Esophagus muscularis mucosa (tissue), 4 donors: ENCODE data around the gene USHBP1. TPM values are rescaled to one million over a fixed set of nuclear protein-coding genes. Genes with fewer than 3 reads are reported as not detected.

Experiments
- DNase-seq: peaks from one replicate; pipeline ENCODE4 v3.0.0-alpha.2; 2017; ENCODE audit errors: extremely low spot score
- H3K27ac ChIP-seq, 4 donors: fragments of 200-600 bp; sonication (generic); replicated peaks in 1 of 4; 1 replicate in 3 of 4; 2 replicates in 1 of 4; pipeline ENCODE4 v1.5.1; 2016 to 2019; ENCODE audit warnings: mild to moderate bottlenecking in 1 of 4
- H3K27me3 ChIP-seq, 4 donors: fragments of 200-600 bp; sonication (generic); one replicate each; pipeline versions ENCODE4 v1.5.1 to v1.6.0; 2016 to 2019
- H3K36me3 ChIP-seq, 4 donors: fragments of 200-600 bp; sonication (generic); one replicate each; pipeline ENCODE4 v1.5.1; 2016 to 2019
- H3K4me1 ChIP-seq, 4 donors: fragments of 200-600 bp; sonication (generic); one replicate each; pipeline ENCODE4 v1.5.1; 2016 to 2019
- H3K4me3 ChIP-seq, 4 donors: fragments of 200-600 bp; sonication (generic); 1 replicate in 2 of 4; 2 replicates in 2 of 4; pipeline ENCODE4 v1.5.1; 2016 to 2019; ENCODE audit warnings: mild to moderate bottlenecking in 4 of 4, moderate library complexity in 1 of 4
- H3K9me3 ChIP-seq, 4 donors: fragments of 200-600 bp; sonication (generic); 1 replicate in 3 of 4; 2 replicates in 1 of 4; pipeline ENCODE4 v1.5.1; 2016 to 2019
- EP300 ChIP-seq: sonication (generic); formaldehyde crosslinking; IDR thresholded peaks from one replicate; pipeline ENCODE4 v1.6.1; 2017; ENCODE audit warnings: antibody characterized with exemption
- POLR2A ChIP-seq: fragments of 450-650 bp; IDR thresholded peaks from one replicate; pipeline ENCODE4 v1.6.1; 2017; ENCODE audit warnings: antibody characterized with exemption, moderate library complexity, mild to moderate bottlenecking, low read depth
- POLR2AphosphoS5 ChIP-seq, 2 donors: sonication (generic); formaldehyde crosslinking; IDR thresholded peaks; one replicate each; pipeline ENCODE4 v1.6.1; 2017; ENCODE audit warnings: antibody characterized with exemption in 2 of 2
- WGBS: methylation state at CpG from one replicate; pipeline ENCODE4 v1.1.5; 2018; 5-methylcytosine and 5-hydroxymethylcytosine counted together
- intact Hi-C: fragments of 100-400 bp; cut with DNase I; formaldehyde crosslinking; loops from one replicate; pipeline ENCODE4 v1.15.1; 2023
- total RNA-seq, 4 donors: library from RNA; depleted of rRNA; stranded (reverse); fragments of >200 nt; gene quantifications; one replicate each; pipeline versions ENCODE4 v1.1.0 to v1.2.1, GENCODE V29; 2016
- TF ChIP-seq, protein P1 (sequence below), 3 experiments: fragments of 200-600 bp in 2 of 3; fragments of 450-650 bp in 1 of 3; sonication (generic) in 2 of 3; IDR thresholded peaks; one replicate each; pipeline ENCODE4 v1.5.1; 2017 to 2019; ENCODE audit warnings: antibody characterized with exemption in 3 of 3, mild to moderate bottlenecking in 2 of 3, moderate library complexity in 1 of 3

Gene USHBP1
- total RNA-seq, 4 donors from 2014 or later, result 2.2 to 12.0 (median 6.3) TPM

DNA sequence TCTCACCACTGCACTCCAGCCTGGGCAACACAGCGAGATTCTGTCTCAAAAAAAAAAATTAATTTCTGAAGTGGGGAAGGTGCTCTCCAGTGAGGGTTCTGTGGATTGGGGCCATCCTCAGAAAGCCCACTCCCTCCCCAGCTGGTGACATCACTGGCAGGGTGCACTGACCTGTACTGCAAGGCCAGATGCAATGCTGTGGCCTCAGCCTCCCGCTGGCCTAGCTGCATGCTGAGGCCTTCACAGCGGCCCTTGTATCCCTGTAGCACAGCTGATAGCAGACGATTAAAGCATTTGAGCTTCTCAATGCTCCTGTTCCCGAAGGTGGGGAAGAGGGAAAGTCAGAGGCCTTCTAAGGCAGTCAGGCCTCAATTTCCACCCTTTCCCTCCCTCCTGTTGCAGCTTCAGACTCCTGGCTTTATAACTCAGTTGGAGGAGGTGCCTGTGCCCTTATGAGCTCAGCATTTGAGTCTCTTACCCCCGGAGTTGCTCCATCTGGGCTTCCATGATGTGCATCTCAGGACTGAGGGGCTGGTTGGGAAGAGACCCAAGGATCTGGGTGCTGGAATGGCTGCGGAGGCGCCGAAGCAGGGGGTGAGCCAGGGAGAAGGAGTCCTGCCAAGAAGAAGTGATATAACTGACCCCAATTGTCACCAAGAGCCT lies 5.3 kb downstream of the USHBP1 start:
- Histone ChIP-seq H3K27ac (no peak overlapping the region), H3K27me3 (no peaks in the 10 kb centered on the region)
- 97% methylated on average over 8 of the region's 9 CpGs for WGBS

DNA sequence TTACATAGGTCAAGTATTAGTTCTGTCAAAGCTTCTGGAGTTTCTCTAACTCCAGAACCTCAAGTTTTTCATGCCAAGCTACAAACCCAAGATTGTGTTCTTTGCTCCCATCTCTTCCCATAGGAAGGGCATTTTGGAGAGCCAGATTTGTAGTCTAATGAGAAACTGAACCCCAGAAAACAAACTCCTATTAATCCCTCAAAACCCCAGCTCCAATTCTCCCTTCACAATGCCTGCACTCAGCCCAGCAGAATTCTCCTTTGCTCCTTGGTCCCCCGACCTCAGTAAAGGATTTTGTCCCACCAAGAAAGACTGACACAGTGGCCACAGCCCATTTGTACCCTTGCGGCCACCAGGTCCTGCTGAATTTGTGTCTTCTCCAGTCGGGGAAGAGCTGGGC lies 8.4 kb downstream of the USHBP1 start:
- Histone ChIP-seq H3K36me3 (peaks cover 0 to 61% (median 5%) of the 10 kb centered on the region in 4 donors), H3K27ac (no peak overlapping the region), H3K9me3 (peaks cover 0 to 10% (median 2%) of the 10 kb centered on the region in 4 donors), H3K4me1 (no peaks in the 10 kb centered on the region), H3K27me3 (no peaks in the 10 kb centered on the region), H3K4me3 (no peak overlapping the region)
- no peak for DNase-seq
- WGBS, result 76% methylated on average over 3 of the region's 3 CpGs
- intact Hi-C loops, result no loop called here
- TF ChIP-seq POLR2A, result no peak
- TF ChIP-seq, protein P1, sequence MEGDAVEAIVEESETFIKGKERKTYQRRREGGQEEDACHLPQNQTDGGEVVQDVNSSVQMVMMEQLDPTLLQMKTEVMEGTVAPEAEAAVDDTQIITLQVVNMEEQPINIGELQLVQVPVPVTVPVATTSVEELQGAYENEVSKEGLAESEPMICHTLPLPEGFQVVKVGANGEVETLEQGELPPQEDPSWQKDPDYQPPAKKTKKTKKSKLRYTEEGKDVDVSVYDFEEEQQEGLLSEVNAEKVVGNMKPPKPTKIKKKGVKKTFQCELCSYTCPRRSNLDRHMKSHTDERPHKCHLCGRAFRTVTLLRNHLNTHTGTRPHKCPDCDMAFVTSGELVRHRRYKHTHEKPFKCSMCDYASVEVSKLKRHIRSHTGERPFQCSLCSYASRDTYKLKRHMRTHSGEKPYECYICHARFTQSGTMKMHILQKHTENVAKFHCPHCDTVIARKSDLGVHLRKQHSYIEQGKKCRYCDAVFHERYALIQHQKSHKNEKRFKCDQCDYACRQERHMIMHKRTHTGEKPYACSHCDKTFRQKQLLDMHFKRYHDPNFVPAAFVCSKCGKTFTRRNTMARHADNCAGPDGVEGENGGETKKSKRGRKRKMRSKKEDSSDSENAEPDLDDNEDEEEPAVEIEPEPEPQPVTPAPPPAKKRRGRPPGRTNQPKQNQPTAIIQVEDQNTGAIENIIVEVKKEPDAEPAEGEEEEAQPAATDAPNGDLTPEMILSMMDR (IDR thresholded peaks at IDR 0.05), result no peak
- TF ChIP-seq POLR2AphosphoS5 (IDR thresholded peaks at IDR 0.05), result no peak
- no peak for TF ChIP-seq EP300

More for the DNA sequence above, 5.3 kb downstream of the USHBP1 start:
- intact Hi-C loops, result no loop called here
- Histone ChIP-seq H3K4me1 (no peaks in the 10 kb centered on the region), H3K4me3 (no peak overlapping the region), H3K36me3 (peaks cover 0 to 42% (median 3%) of the 10 kb centered on the region in 4 donors), H3K9me3 (peaks cover 0 to 10% (median 2%) of the 10 kb centered on the region in 4 donors)
- TF ChIP-seq POLR2A, result no peak
- no peak for TF ChIP-seq EP300
- no peak for DNase-seq

DNA sequence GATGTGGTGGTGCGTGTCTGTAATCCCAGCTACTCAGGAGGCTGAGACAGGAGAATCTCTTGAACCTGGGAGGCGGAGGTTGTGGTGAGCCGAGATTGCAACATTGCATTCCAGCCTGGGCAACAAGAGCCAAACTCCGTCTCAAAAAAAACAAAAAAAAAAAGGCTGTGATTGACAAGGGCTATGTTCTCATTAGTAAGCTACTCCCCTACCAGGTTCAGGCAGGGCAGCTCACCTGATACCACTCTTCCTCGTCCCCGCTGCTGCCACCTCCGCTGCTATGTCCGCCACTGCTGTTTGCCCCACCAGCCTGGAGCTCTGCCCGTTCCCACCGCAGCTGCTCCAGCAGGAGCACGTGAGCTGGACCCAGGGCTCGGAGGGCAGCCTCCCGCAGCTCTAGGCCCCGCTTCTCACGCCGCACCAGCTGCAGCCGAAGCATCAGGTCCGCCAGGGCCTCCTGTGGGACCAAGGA lies 9.4 kb downstream of the USHBP1 start:
- Histone ChIP-seq H3K9me3 (peaks cover 0 to 10% (median 2%) of the 10 kb centered on the region in 4 donors), H3K4me3 (no peak overlapping the region), H3K36me3 (peaks cover 0 to 62% (median 5%) of the 10 kb centered on the region in 4 donors), H3K27me3 (no peaks in the 10 kb centered on the region), H3K4me1 (no peaks in the 10 kb centered on the region), H3K27ac (no peak overlapping the region)
- 82% methylated on average over 8 of the region's 18 CpGs for WGBS
- DNase-seq, result no peak
- intact Hi-C loops, result no loop called here
- TF ChIP-seq EP300 (no peak), POLR2AphosphoS5 (IDR thresholded peaks at IDR 0.05) (no peak), POLR2A (no peak)
- TF ChIP-seq, protein P1 (IDR thresholded peaks at IDR 0.05), result no peak

DNA sequence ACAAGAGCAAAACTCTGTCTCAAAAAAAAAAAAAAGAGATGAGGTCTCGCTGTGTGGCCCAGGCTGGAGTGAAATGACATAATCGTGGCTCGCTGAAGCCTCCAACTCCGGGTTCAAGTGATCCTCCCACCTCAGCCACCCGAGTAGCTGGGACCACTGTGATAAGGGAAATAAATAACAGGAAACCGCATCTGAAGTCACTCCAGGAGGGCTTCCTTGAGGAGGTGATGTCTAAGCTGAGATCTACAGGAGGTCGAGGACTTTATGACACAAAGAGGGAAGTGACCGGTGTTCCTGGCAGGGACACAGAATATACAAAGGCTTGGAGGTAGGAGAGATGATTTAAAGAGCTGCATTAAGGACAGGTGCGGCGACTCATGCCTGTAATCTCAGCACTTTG lies 9.9 kb downstream of the USHBP1 start:
- Histone ChIP-seq H3K27ac (no peak overlapping the region), H3K9me3 (peaks cover 0 to 6% (median 2%) of the 10 kb centered on the region in 4 donors), H3K27me3 (no peaks in the 10 kb centered on the region), H3K4me3 (no peak overlapping the region), H3K4me1 (no peaks in the 10 kb centered on the region), H3K36me3 (peaks cover 0 to 61% (median 5%) of the 10 kb centered on the region in 4 donors)
- intact Hi-C loops, result no loop called here
- DNase-seq, result no peak
- TF ChIP-seq EP300, result no peak
- TF ChIP-seq POLR2A, result no peak
- TF ChIP-seq, protein P1 (IDR thresholded peaks at IDR 0.05), result no peak
- no peak for TF ChIP-seq POLR2AphosphoS5 (IDR thresholded peaks at IDR 0.05)
- 89% methylated on average over 10 of the region's 10 CpGs for WGBS

DNA sequence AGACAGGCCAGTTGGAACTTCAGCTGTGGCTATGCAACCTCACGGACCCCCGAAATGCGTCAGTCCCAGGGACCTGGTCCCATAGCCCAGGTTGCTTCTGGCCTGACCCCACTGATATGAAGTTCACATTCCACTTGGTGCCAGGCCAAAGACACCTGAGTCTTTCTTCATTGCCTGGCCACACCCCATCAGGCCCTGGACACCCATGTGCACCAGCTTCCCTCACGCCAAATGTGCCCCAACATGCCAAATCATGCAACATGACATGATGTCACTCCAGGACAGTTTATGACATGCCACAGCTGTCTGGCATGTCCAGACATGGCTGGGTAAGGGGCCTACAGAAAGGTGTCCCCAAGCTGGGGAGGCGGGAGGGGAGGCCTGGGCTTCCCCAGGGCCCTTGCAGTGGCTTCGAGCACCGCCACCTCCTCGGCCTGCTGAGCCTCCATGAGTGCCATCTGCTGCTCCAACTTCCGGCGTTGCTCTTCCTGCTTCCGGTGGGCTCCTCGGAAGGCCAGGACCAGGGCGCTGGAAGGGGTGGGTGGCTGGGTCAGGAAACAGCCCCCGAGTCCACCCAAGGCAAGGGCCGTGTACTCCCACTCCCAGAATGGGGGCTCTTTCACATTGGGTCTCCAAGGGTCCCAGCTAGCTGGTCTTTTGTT lies 14.5 kb downstream of the USHBP1 start:
- TF ChIP-seq, protein P1 (IDR thresholded peaks at IDR 0.05), result no peak
- TF ChIP-seq EP300, result no peak
- TF ChIP-seq POLR2AphosphoS5 (IDR thresholded peaks at IDR 0.05), result no peak
- TF ChIP-seq POLR2A, result no peak
- Histone ChIP-seq H3K36me3 (peaks cover 0 to 25% (median 2%) of the 10 kb centered on the region in 4 donors), H3K9me3 (no peaks in the 10 kb centered on the region), H3K4me3 (no peak overlapping the region), H3K27ac (no peak overlapping the region), H3K4me1 (peaks cover 10 to 19% (median 14%) of the 10 kb centered on the region in 4 donors), H3K27me3 (no peaks in the 10 kb centered on the region)
- DNase-seq, result no peak
- WGBS, result 89% methylated on average over 8 of the region's 15 CpGs
- intact Hi-C loops, result no loop called here
